ENCODE results near the gene LLGL1. TPM values are rescaled to one million over a fixed set of nuclear protein-coding genes. Genes with fewer than 3 reads are reported as not detected.

Gene LLGL1
- total RNA-seq, 1 donor from 2014 or later, result 47.3 TPM

- DNase-seq (ENCODE audit: extremely low read depth, low read depth, low spot score), result no peak
Measured at GRCh38 chr17:18250259-18250658, 24.8 kb downstream of the LLGL1 start.

GRCh38 chr17:18250708-18251107 lies 25.3 kb downstream of the LLGL1 start:
- no peak for DNase-seq (ENCODE audit: extremely low read depth, low read depth, low spot score)

GRCh38 chr17:18251204-18251603 lies 25.8 kb downstream of the LLGL1 start:
- no peak for DNase-seq (ENCODE audit: extremely low read depth, low read depth, low spot score)

GRCh38 chr17:18252160-18252559 lies 26.7 kb downstream of the LLGL1 start:
- DNase-seq (ENCODE audit: extremely low read depth, low read depth, low spot score), result no peak

GRCh38 chr17:18253187-18253884 lies 27.9 kb downstream of the LLGL1 start:
- no peak for DNase-seq (ENCODE audit: extremely low read depth, low read depth, low spot score)

- no peak for DNase-seq (ENCODE audit: extremely low read depth, low read depth, low spot score)
Measured at GRCh38 chr17:18253947-18254821, 28.7 kb downstream of the LLGL1 start.

GRCh38 chr17:18254888-18255649 lies 29.6 kb downstream of the LLGL1 start:
- DNase-seq (ENCODE audit: extremely low read depth, low read depth, low spot score), result no peak

- DNase-seq (ENCODE audit: extremely low read depth, low read depth, low spot score), result no peak
Measured at GRCh38 chr17:18256351-18256750, 30.9 kb downstream of the LLGL1 start.

GRCh38 chr17:18256776-18257175 lies 31.3 kb downstream of the LLGL1 start:
- DNase-seq (ENCODE audit: extremely low read depth, low read depth, low spot score), result no peak

- no peak for DNase-seq (ENCODE audit: extremely low read depth, low read depth, low spot score)
Measured at GRCh38 chr17:18257268-18257981, 32.0 kb downstream of the LLGL1 start.

- DNase-seq (ENCODE audit: extremely low read depth, low read depth, low spot score), result no peak
Measured at GRCh38 chr17:18257982-18258355, 32.5 kb downstream of the LLGL1 start.

GRCh38 chr17:18258356-18259038 lies 33.1 kb downstream of the LLGL1 start, which contains the start of gene FLII:
TSS of gene FLII (minus strand) at chr17:18258738. CDS start at chr17:18258690, 48 bp downstream.
- no peak for DNase-seq (ENCODE audit: extremely low read depth, low read depth, low spot score)

- DNase-seq (ENCODE audit: extremely low read depth, low read depth, low spot score), result no peak
Measured at GRCh38 chr17:18259621-18260331, 34.3 kb downstream of the LLGL1 start.

GRCh38 chr17:18260332-18261145 lies 35.1 kb downstream of the LLGL1 start, which contains the start of gene MIEF2:
TSS of gene MIEF2 (plus strand) at chr17:18260662. CDS start at chr17:18262721, 2,059 bp downstream.
- peak; percentile 55 for DNase-seq (ENCODE audit: extremely low read depth, low read depth, low spot score)

GRCh38 chr17:18261146-18261515 lies 35.7 kb downstream of the LLGL1 start:
- no peak for DNase-seq (ENCODE audit: extremely low read depth, low read depth, low spot score)

GRCh38 chr17:18261659-18262058 lies 36.2 kb downstream of the LLGL1 start:
- DNase-seq (ENCODE audit: extremely low read depth, low read depth, low spot score), result no peak

- DNase-seq (ENCODE audit: extremely low read depth, low read depth, low spot score), result no peak
Measured at GRCh38 chr17:18262111-18262510, 36.7 kb downstream of the LLGL1 start.

- DNase-seq (ENCODE audit: extremely low read depth, low read depth, low spot score), result no peak
Measured at GRCh38 chr17:18262641-18263040, 37.2 kb downstream of the LLGL1 start.

All from glomerular endothelial cell (primary cell).